HepG2 (cell line): ENCODE data around the gene SSC5D. TPM values are rescaled to one million over a fixed set of nuclear protein-coding genes. Genes with fewer than 3 reads are reported as not detected.

ENCODE experiments used
- AKAP8 ChIP-seq: sonication (generic); formaldehyde crosslinking; IDR thresholded peaks from 2 replicates; pipeline ENCODE4 v1.5.1; 2020; ENCODE audit warnings: mild to moderate bottlenecking, missing genetic modification reagents
- BORCS8-MEF2B ChIP-seq: sonication (generic); formaldehyde crosslinking; IDR thresholded peaks from 2 replicates; pipeline ENCODE4 v1.8.0; 2022; ENCODE audit warnings: mild to moderate bottlenecking, missing genetic modification reagents
- CBX2 ChIP-seq, 2 experiments: fragments of 200-600 bp in 1 of 2; sonication (generic); formaldehyde crosslinking in 1 of 2; IDR thresholded peaks; 2 replicates each; pipeline versions ENCODE4 v1.7.0 to v1.8.1; 2018 to 2022; ENCODE audit warnings: low read depth in 2 of 2, low read length in 1 of 2, mild to moderate bottlenecking in 1 of 2, missing genetic modification reagents in 1 of 2
- GLMP ChIP-seq: sonication (generic); formaldehyde crosslinking; IDR thresholded peaks from 2 replicates; pipeline ENCODE4 v1.9.0; 2021; ENCODE audit warnings: missing genetic modification reagents, mild to moderate bottlenecking, borderline replicate concordance
- HOXD1 ChIP-seq: sonication (generic); formaldehyde crosslinking; IDR thresholded peaks from 2 replicates; pipeline ENCODE4 v1.5.0; 2020; ENCODE audit warnings: missing genetic modification reagents
- IKZF5 ChIP-seq: IDR thresholded peaks from 2 replicates; pipeline ENCODE4 v1.6.1; 2018; ENCODE audit warnings: missing genetic modification reagents, mild to moderate bottlenecking, missing compliant biosample characterization
- MEIS2 ChIP-seq: sonication (generic); formaldehyde crosslinking; IDR thresholded peaks from 2 replicates; pipeline ENCODE4 v1.9.0; 2021; ENCODE audit warnings: mild to moderate bottlenecking, missing genetic modification reagents
- NFRKB ChIP-seq: fragments of 450-650 bp; IDR thresholded peaks from 2 replicates; pipeline ENCODE4 v1.6.1; 2017
- RERE ChIP-seq: IDR thresholded peaks from 2 replicates; pipeline ENCODE4 v1.6.1; 2016; ENCODE audit warnings: low read depth, missing genetic modification reagents, missing compliant biosample characterization
- SETDB1 ChIP-seq: sonication (generic); formaldehyde crosslinking; IDR thresholded peaks from 2 replicates; pipeline ENCODE4 v1.5.1; 2020; ENCODE audit warnings: missing genetic modification reagents, mild to moderate bottlenecking, borderline replicate concordance
- SIX4 ChIP-seq: sonication (generic); formaldehyde crosslinking; IDR thresholded peaks from 2 replicates; pipeline ENCODE4 v1.4.0; 2020; ENCODE audit warnings: missing genetic modification reagents
- TBX2 ChIP-seq: sonication (generic); formaldehyde crosslinking; IDR thresholded peaks from 2 replicates; pipeline ENCODE4 v1.5.0; 2020; ENCODE audit warnings: missing genetic modification reagents, mild to moderate bottlenecking, borderline replicate concordance
- ZBTB39 ChIP-seq: sonication (generic); formaldehyde crosslinking; IDR thresholded peaks from 2 replicates; pipeline ENCODE4 v1.5.0; 2020; ENCODE audit warnings: missing genetic modification reagents
- ZBTB46 ChIP-seq: sonication (generic); formaldehyde crosslinking; IDR thresholded peaks from 2 replicates; pipeline ENCODE4 v1.4.0; 2020; ENCODE audit warnings: mild to moderate bottlenecking, missing genetic modification reagents, borderline replicate concordance
- ZNF773 ChIP-seq: sonication (generic); formaldehyde crosslinking; IDR thresholded peaks from 2 replicates; pipeline ENCODE4 v1.4.0; 2020; ENCODE audit warnings: missing genetic modification reagents, borderline replicate concordance
- ZSCAN12 ChIP-seq: sonication (generic); formaldehyde crosslinking; IDR thresholded peaks from 2 replicates; pipeline ENCODE4 v1.9.0; 2021; ENCODE audit warnings: mild to moderate bottlenecking, missing genetic modification reagents
- polyA plus RNA-seq, 8 experiments: library from polyadenylated mRNA; depleted of rRNA in 3 of 8; stranded (reverse) in 7 of 8; unstranded in 1 of 8; fragments of >200 nt; fragmentation: Illumina TruSeq in 4 of 8; extraction: Trizol in 4 of 8; gene quantifications; 2 replicates each; pipeline versions ENCODE4 v1.2.1 to v1.2.3, GENCODE V29; 2011 to 2016; ENCODE audit warnings: low read depth in 4 of 8, missing spikeins in 1 of 8, mixed read lengths in 1 of 8; ENCODE audit not compliant: insufficient read depth in 1 of 8
- total RNA-seq, 5 experiments: library from RNA; depleted of rRNA; stranded (reverse); fragments of >200 nt; fragmentation: Illumina TruSeq; extraction: Trizol; gene quantifications; 2 replicates each; pipeline ENCODE4 v1.2.3, GENCODE V29; 2016; ENCODE audit warnings: low read depth in 1 of 5

SSC5D gene
- total and polyA plus RNA-seq, 2 of the 13 experiments (the other 11 are each of a cell fraction or from before 2014, with no cell fraction given) = not detected

GRCh38 chr19:55467236-55468053 is 20.8 kb upstream of the SSC5D start (continued):
- TF ChIP-seq IKZF5 (no peak), TBX2 (peak; percentile 53; the same call in 1 of the 2 replicates), MEIS2 (no peak), AKAP8 (CRISPR knock-in tag) (no peak), HOXD1 (CRISPR knock-in tag) (no peak), BORCS8-MEF2B (CRISPR knock-in tag) (no peak), GLMP (no peak), ZBTB46 (CRISPR knock-in tag) (no peak), ZSCAN12 (CRISPR knock-in tag) (0 out of 2 replicates have a peak, but pooled peaks have one; percentile 42), RERE (CRISPR knock-in tag) (no peak), ZBTB39 (no peak), SIX4 (CRISPR knock-in tag) (0 out of 2 replicates have a peak, but pooled peaks have one; percentile 36), NFRKB (no peak), CBX2 (IDR thresholded peaks at IDR 0.05; ENCODE audit: low read depth, low read length) (no peak), CBX2 (CRISPR knock-in tag; IDR thresholded peaks at IDR 0.05; ENCODE audit: low read depth) (no peak), ZNF773 (CRISPR knock-in tag) (no peak), SETDB1 (no peak)
